Parathyroid adenoma (tissue), 2 donors: Measurements from ENCODE around the gene ITSN1.
A peak's percentile ranks its signal among the peaks of the same experiment; 100 is the strongest.

Experiments used
- H2AFZ ChIP-seq: fragments of 300-600 bp; sonication (generic); one replicate; pipeline ENCODE4 v1.7.0; 2017; ENCODE audit warnings: antibody characterized with exemption, mild to moderate bottlenecking
- H3K27ac ChIP-seq: fragments of 300-600 bp; sonication (generic); one replicate; pipeline ENCODE4 v1.7.0; 2017
- H3K27me3 ChIP-seq: fragments of 300-600 bp; sonication (generic); one replicate; pipeline ENCODE4 v1.7.0; 2017; ENCODE audit warnings: low read length; ENCODE audit not compliant: control insufficient read depth, insufficient read depth
- H3K36me3 ChIP-seq: fragments of 300-600 bp; sonication (generic); one replicate; pipeline ENCODE4 v1.7.0; 2017; ENCODE audit warnings: low read length; ENCODE audit not compliant: control insufficient read depth, insufficient read depth
- H3K4me1 ChIP-seq: fragments of 300-600 bp; sonication (generic); one replicate; pipeline ENCODE4 v1.7.0; 2017; ENCODE audit warnings: control low read depth
- H3K4me2 ChIP-seq: fragments of 300-600 bp; sonication (generic); one replicate; pipeline ENCODE4 v1.7.0; 2017; ENCODE audit warnings: low read length
- H3K4me3 ChIP-seq: fragments of 300-600 bp; sonication (generic); one replicate; pipeline ENCODE4 v1.7.0; 2017; ENCODE audit warnings: low read depth, low read length
- H3K79me2 ChIP-seq: fragments of 300-600 bp; sonication (generic); one replicate; pipeline ENCODE4 v1.7.0; 2017; ENCODE audit warnings: control low read depth
- H3K9ac ChIP-seq: fragments of 300-600 bp; sonication (generic); one replicate; pipeline ENCODE4 v1.7.0; 2017; ENCODE audit warnings: mild to moderate bottlenecking
- H3K9me3 ChIP-seq: fragments of 300-600 bp; sonication (generic); one replicate; pipeline ENCODE4 v1.7.0; 2017; ENCODE audit warnings: low read length; ENCODE audit not compliant: control insufficient read depth
- CTCF ChIP-seq: fragments of 300-600 bp; sonication (generic); IDR thresholded peaks from one replicate; pipeline ENCODE4 v1.7.0; 2017; ENCODE audit warnings: antibody characterized with exemption, mild to moderate bottlenecking
- donor health status: primary hyperparathyroidism.

Gene ITSN1

DNA sequence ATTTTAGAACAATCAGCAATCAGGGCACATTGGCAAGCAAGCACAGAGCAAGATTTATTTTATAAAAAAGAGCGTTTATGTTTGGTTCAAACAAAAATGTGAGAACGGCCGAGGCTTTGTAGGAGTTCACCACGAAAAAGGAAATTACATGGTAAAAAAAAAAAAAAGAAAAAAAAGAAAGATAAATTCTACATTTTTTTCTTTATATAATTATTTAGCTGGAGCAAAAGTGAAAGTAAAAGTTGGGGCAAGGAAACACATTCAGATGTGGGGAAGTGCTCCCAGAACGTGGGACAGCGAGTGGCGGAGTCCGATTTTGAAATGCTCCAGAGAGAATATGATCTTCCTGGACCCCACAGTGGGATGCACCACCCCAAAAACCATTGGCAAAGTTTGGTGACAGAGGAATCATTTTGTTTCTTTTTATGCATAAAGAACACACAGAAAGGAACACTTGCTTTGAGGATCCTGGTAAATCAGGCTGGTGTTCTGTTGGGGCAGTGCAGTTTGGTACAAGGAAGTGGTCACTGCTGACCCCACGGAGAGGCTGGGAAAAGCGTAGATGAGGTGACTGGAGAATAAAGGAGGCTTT is 289.6 kb downstream of the ITSN1 start:
- Histone ChIP-seq H3K9me3 (no peaks in the 10 kb centered on the region), H3K9ac (peak overlapping the region; percentile 43), H3K4me3 (peak overlapping the region; percentile 73), H3K79me2 (peaks cover 4% of the 10 kb centered on the region), H3K27me3 (no peaks in the 10 kb centered on the region), H3K4me2 (peak overlapping the region; percentile 82), H3K27ac (peak overlapping the region; percentile 85), H2AFZ (peak overlapping the region; percentile 83), H3K36me3 (no peaks in the 10 kb centered on the region), H3K4me1 (no peaks in the 10 kb centered on the region)
- no peak for TF ChIP-seq CTCF

DNA sequence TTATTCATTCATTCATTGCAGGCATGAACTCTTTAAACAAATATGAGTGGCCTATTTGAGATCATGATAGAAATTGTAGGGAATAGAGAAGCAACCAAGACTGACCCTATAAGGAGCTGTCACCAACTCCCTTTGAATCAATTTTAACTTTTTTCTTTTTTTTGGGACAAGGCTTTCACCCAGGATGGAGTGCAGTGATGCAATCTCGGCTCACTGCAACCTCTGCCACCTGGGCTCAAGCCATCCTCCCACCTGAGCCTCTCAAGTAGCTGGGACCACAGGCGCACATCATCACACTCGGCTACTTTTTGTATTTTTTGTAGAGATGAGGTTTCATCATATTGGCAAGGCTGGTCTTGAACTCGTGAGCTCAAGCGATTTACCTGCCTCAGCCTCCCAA is 290.4 kb downstream of the ITSN1 start:
- Histone ChIP-seq H3K9ac (no peak overlapping the region), H3K4me1 (no peaks in the 10 kb centered on the region), H3K9me3 (no peaks in the 10 kb centered on the region), H3K36me3 (no peaks in the 10 kb centered on the region), H2AFZ (no peak overlapping the region), H3K27me3 (no peaks in the 10 kb centered on the region), H3K27ac (no peak overlapping the region), H3K4me2 (peak overlapping the region; percentile 82), H3K79me2 (peaks cover 4% of the 10 kb centered on the region), H3K4me3 (peak overlapping the region; percentile 73)
- TF ChIP-seq CTCF: no peak

DNA sequence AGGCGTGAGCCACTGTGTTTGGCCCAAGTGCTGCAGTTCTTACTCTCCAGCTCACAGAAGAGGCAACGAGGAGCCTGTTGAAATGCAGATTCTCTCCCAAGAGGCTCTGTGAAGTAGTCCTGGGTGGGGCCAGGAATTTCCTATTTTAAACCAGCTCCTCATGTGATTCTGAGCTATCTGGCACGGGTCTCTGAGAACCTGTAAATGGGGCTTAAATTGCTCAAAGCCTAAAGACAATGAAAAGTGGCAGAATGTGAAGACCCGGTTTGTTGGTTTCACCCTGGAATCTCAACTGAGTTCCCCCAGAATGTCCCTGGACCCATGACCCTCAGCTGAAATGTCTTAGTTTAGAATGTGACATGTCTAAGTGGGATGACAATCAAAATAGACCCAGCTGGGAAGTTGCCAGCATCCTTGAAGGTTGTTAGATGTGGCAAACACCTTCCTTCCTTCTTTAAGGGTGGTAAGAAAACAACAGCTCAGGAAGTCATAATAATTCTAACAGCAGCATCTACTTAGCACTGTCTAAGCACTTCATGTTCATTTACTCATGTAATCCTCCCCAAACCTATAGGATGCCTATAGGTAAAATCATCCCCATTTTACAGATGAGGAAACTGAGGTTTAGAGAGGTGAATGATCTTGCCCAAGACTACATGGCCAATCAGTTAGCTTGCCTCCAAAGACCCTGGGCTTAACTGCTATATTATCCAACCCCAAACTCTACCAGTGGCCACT is 294.2 kb downstream of the ITSN1 start:
- H3K4me2 ChIP-seq: no peak overlapping the region
- H3K9ac ChIP-seq: no peak overlapping the region
- H3K27me3 ChIP-seq: no peaks in the 10 kb centered on the region
- peaks cover 4% of the 10 kb centered on the region for H3K79me2 ChIP-seq
- no peak overlapping the region for H3K27ac ChIP-seq
- H3K4me1 ChIP-seq: no peaks in the 10 kb centered on the region
- no peaks in the 10 kb centered on the region for H3K36me3 ChIP-seq
- H2AFZ ChIP-seq: no peak overlapping the region
- TF ChIP-seq CTCF: no peak
- no peaks in the 10 kb centered on the region for H3K9me3 ChIP-seq
- no peak overlapping the region for H3K4me3 ChIP-seq

- H3K4me1 ChIP-seq: no peaks in the 10 kb centered on the region
- H2AFZ ChIP-seq: no peak overlapping the region
- no peaks in the 10 kb centered on the region for H3K36me3 ChIP-seq
- H3K4me2 ChIP-seq: no peak overlapping the region
- H3K9me3 ChIP-seq: no peaks in the 10 kb centered on the region
- no peak overlapping the region for H3K4me3 ChIP-seq
- H3K79me2 ChIP-seq: peaks cover 4% of the 10 kb centered on the region
- no peaks in the 10 kb centered on the region for H3K27me3 ChIP-seq
- TF ChIP-seq CTCF: no peak
- no peak overlapping the region for H3K27ac ChIP-seq
- no peak overlapping the region for H3K9ac ChIP-seq
Measured at GRCh38 chr21:33937146-33937545, 294.8 kb downstream of the ITSN1 start.

DNA sequence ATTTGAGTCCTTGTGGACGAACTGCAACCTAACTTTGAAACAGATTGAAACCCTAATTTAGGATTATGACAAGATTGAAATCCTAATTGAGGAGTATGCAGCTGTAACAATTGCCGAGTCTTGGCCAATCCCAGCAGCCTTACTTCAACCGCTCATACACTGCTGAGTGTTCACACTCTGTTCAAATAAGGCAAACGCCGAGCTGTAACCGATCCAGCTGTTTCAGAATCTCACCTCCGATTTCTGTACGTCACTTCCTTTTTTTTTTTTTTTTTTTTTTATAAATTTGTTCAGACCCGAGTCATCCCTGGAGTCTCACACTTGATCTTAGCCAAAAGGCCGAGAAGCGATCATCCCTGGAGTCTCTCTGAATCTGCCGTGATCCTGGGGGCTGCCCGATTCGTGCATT is 295.6 kb downstream of the ITSN1 start:
- no peak overlapping the region for H3K4me2 ChIP-seq
- H3K79me2 ChIP-seq: peaks cover under 1% of the 10 kb centered on the region
- no peak overlapping the region for H3K9ac ChIP-seq
- no peak for TF ChIP-seq CTCF
- H2AFZ ChIP-seq: no peak overlapping the region
- no peaks in the 10 kb centered on the region for H3K9me3 ChIP-seq
- H3K27ac ChIP-seq: no peak overlapping the region
- no peaks in the 10 kb centered on the region for H3K27me3 ChIP-seq
- no peak overlapping the region for H3K4me3 ChIP-seq
- no peaks in the 10 kb centered on the region for H3K36me3 ChIP-seq
- no peaks in the 10 kb centered on the region for H3K4me1 ChIP-seq
